ENCODE results near the gene MRAP. TPM values are rescaled to one million over a fixed set of nuclear protein-coding genes. Genes with fewer than 3 reads are reported as not detected.

Gene MRAP
- total and polyA plus RNA-seq, 9 of the 15 experiments (the other 6 are each of a cell fraction or from before 2014, with no cell fraction given), result 0.63 to 2.3 TPM; not detected in 7

DNA sequence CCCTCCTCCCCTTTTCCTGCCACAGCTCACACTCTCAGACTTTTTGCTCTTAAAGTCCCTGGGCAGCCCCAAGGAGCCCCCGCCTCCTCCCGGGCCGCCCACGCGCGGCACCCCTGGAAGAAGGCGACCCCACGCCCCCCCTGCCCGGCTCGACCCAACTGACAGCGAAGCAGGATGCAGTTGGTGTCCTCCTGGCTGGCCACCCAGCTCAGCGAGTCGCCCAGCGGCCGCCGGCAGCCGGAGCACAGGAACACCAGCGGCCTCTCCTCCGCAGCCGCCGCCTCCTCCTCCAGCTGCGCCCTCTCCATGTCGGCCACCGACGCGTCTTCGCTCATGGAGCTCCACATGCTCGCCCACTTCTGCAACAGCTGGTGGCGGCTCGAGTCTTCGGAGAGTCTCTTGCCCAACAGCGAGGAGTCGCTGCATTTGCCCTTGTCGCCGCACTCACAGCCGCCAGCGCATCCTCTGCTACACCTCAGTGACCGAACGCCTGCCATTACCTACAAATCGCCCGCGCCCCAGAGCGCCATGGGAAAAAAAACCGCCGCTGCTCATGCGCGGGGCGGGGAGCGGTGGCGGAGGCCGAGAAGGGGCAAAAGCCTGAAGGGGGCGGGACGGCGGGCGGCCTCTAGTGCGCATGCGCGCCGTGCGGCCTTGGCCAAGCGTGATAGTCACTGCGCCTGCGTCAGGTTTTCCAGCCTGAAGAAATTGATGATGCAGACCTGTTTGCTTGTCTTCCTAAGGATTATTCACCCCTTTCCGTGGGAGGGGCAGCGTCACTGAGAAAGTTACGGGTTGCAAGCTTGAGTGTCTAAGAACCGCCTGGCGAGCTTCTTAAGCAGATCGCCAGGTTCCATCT lies 19.9 kb upstream of the MRAP start, which contains the start of gene MIS18A (continued):
- TF ChIP-seq, protein P1, sequence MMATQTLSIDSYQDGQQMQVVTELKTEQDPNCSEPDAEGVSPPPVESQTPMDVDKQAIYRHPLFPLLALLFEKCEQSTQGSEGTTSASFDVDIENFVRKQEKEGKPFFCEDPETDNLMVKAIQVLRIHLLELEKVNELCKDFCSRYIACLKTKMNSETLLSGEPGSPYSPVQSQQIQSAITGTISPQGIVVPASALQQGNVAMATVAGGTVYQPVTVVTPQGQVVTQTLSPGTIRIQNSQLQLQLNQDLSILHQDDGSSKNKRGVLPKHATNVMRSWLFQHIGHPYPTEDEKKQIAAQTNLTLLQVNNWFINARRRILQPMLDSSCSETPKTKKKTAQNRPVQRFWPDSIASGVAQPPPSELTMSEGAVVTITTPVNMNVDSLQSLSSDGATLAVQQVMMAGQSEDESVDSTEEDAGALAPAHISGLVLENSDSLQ (IDR thresholded peaks at IDR 0.05), result no peak; the same call in 1 of the 2 replicates
- TF ChIP-seq RBM14 (IDR thresholded peaks at IDR 0.05; ENCODE audit: borderline replicate concordance, insufficient read depth, low read depth, low read length) (no peak), ASH1L (IDR thresholded peaks at IDR 0.05; ENCODE audit: borderline replicate concordance, low read depth, partially characterized antibody) (no peak), ZNF639 (CRISPR knock-in tag; conservative IDR thresholded peaks at IDR 0.05 in 1 of 2, IDR thresholded peaks at IDR 0.05 in 1 of 2) (peak in 1 of 2 experiments; percentile 81; a peak in 1 of 4 replicates), KLF16 (IDR thresholded peaks at IDR 0.05) (peak; percentile 70; the same call in 1 of the 2 replicates), SAFB (IDR thresholded peaks at IDR 0.05; ENCODE audit: borderline replicate concordance, low read depth, low read length) (peak; percentile 45; the same call in 1 of the 2 replicates), EGR1 (conservative IDR thresholded peaks at IDR 0.05) (peak; percentile 94), STAT5A (IDR thresholded peaks at IDR 0.05; ENCODE audit: borderline replicate concordance, low read length) (no peak), TRIM24 (IDR thresholded peaks at IDR 0.05) (peak in 1 of 2 experiments; percentile 17; a peak in 1 of 4 replicates), ZNF217 (CRISPR knock-in tag; IDR thresholded peaks at IDR 0.05) (no peak), ZNF316 (IDR thresholded peaks at IDR 0.05) (peak; percentile 74; the same call in 1 of the 2 replicates), ZNF518B (CRISPR knock-in tag; IDR thresholded peaks at IDR 0.05) (no peak), SP1 (CRISPR knock-in tag; IDR thresholded peaks at IDR 0.05) (peak; percentile 44), JUND (IDR thresholded peaks at IDR 0.05; ENCODE audit: borderline replicate concordance, low read depth, low read length) (0 out of 2 replicates have a peak, but pooled peaks have one; percentile 11), JUND (tag; IDR thresholded peaks at IDR 0.05; ENCODE audit: borderline replicate concordance, low read depth, low read length) (peak; percentile 37; the same call in 1 of the 3 replicates), ZNF324 (CRISPR knock-in tag; IDR thresholded peaks at IDR 0.05) (no peak)
- TF ChIP-seq, protein P2, sequence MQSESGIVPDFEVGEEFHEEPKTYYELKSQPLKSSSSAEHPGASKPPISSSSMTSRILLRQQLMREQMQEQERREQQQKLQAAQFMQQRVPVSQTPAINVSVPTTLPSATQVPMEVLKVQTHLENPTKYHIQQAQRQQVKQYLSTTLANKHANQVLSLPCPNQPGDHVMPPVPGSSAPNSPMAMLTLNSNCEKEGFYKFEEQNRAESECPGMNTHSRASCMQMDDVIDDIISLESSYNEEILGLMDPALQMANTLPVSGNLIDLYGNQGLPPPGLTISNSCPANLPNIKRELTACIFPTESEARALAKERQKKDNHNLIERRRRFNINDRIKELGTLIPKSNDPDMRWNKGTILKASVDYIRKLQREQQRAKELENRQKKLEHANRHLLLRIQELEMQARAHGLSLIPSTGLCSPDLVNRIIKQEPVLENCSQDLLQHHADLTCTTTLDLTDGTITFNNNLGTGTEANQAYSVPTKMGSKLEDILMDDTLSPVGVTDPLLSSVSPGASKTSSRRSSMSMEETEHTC (IDR thresholded peaks at IDR 0.05), result no peak
- TF ChIP-seq, protein P3, sequence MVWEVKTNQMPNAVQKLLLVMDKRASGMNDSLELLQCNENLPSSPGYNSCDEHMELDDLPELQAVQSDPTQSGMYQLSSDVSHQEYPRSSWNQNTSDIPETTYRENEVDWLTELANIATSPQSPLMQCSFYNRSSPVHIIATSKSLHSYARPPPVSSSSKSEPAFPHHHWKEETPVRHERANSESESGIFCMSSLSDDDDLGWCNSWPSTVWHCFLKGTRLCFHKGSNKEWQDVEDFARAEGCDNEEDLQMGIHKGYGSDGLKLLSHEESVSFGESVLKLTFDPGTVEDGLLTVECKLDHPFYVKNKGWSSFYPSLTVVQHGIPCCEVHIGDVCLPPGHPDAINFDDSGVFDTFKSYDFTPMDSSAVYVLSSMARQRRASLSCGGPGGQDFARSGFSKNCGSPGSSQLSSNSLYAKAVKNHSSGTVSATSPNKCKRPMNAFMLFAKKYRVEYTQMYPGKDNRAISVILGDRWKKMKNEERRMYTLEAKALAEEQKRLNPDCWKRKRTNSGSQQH (CRISPR knock-in tag; IDR thresholded peaks at IDR 0.05), result peak; percentile 86

Measured in K562 (cell line).